Measurements from ENCODE around the gene SERPINB6.
"Not testable (repeated sequence)": the region's sequence is repeated elsewhere in the genome, so short reads cannot be mapped to it uniquely, and the experiment has no call there.

DNA sequence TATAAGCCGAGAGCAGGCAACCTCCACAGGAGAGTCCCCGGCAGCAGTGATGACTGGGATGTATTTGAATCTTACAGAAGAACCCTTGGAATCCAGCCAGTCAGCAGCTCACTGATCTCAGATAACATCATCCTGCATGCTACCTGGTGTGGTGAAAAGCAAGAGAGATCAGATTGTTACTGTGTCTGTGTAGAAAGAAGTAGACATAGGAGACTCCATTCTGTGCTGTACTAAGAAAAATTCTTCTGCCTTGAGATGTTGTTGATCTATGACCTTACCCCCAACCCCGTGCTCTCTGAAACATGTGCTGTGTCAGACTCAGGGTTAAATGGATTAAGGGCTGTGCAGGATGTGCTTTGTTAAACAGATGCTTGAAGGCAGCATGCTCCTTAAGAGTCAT is 62.9 kb downstream of the SERPINB6 start:
- not testable (repeated sequence) for TF ChIP-seq REST (IDR thresholded peaks at IDR 0.05; ENCODE audit: insufficient replicate concordance, low read depth); POLR2AphosphoS5 (IDR thresholded peaks at IDR 0.05; ENCODE audit: low read depth)
- TF ChIP-seq, protein P1, sequence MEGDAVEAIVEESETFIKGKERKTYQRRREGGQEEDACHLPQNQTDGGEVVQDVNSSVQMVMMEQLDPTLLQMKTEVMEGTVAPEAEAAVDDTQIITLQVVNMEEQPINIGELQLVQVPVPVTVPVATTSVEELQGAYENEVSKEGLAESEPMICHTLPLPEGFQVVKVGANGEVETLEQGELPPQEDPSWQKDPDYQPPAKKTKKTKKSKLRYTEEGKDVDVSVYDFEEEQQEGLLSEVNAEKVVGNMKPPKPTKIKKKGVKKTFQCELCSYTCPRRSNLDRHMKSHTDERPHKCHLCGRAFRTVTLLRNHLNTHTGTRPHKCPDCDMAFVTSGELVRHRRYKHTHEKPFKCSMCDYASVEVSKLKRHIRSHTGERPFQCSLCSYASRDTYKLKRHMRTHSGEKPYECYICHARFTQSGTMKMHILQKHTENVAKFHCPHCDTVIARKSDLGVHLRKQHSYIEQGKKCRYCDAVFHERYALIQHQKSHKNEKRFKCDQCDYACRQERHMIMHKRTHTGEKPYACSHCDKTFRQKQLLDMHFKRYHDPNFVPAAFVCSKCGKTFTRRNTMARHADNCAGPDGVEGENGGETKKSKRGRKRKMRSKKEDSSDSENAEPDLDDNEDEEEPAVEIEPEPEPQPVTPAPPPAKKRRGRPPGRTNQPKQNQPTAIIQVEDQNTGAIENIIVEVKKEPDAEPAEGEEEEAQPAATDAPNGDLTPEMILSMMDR (IDR thresholded peaks at IDR 0.05; ENCODE audit: insufficient read depth, low read length), result not testable (repeated sequence)

All from HL-60 (cell line).